Ammon's horn (tissue), 1 donor: ENCODE measurements around the gene EIPR1.

Experiments used
- DNase-seq: peaks from one replicate; pipeline ENCODE4 v3.0.0-alpha.2; 2016; ENCODE audit warnings: low spot score

Gene EIPR1

DNA sequence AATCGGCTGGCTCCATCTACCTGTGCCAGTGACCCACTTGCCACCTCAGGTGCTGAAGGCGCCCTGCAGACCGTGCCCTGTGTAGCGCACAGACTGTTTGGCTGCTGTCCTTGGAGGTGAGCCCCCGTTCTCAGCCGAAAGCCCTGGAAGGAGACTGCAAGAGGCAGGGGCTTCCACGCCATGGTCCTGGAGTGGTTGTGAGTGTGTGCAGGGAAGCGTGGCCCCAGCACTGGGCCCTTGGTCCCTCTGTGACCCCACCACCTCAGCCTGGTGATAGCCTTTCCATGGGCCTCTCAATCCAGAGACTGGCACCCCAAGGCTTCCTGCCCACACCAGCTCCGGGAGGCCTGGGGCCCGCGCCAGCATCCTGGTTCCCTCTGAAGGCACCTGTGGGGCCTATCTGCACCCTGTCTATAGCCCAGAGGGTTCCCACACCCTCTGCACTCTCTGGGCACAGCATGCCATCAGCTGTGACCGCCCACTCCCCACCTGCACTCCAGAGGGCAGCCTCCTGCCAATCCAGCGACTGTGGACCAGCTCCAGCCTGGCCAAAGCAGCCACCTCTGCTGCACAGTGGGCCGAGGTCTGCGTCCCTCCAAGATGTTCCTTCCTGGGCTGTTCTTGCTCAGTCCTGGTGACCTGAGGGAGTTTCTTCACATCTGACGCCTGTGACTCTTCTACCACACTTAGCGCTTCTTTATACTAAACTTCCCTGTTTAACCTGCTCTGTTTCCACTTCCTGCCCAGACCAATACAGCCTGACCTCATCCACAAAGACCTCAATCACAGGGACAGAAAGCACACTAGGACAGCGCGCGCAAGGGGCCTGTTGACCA is 109.5 kb downstream of the EIPR1 start:
- DNase-seq = no peak

DNA sequence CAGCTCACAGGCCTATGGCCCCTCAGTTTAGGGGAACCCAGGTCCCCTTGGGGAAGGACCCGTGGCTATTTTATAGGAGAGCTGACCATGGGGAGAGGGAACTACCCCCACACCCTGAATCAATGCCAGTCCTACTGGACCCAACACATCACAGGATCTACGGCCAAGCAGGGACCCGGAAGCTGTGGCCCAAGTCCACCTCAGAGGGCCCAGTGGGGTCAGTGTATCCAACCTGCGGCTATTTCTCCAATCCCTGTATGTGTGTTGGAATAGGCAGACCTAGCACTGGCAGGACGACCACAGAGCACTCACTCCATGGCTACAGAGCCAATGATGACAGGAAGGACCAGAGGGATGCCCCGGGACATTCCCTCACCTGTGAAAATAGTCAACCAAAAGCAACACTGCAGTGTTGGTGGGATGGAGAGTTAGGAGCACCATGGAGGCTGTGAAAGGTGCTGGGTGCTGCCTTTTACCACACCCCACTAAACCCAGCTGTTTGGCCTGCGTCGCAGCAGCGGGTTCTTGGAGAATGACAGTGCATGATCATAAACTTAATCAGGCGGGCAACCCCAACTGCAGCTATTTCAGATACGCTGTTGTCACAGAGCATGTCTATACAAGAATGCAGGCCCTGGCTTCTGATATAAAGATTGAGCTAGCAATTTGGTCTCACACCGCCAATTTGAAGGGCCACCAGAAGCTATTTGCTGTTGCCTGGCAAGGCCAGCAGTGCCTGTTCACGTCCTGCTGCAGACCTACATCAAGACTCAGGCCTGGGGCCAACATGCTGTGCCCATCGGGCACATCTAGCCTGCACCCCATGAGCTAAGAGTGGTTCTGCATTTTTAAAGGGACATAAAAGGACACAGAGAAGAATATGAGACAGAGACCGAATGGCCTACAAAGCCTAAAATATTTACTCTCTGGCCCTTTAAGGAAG is 110.4 kb downstream of the EIPR1 start:
- DNase-seq = no peak

DNA sequence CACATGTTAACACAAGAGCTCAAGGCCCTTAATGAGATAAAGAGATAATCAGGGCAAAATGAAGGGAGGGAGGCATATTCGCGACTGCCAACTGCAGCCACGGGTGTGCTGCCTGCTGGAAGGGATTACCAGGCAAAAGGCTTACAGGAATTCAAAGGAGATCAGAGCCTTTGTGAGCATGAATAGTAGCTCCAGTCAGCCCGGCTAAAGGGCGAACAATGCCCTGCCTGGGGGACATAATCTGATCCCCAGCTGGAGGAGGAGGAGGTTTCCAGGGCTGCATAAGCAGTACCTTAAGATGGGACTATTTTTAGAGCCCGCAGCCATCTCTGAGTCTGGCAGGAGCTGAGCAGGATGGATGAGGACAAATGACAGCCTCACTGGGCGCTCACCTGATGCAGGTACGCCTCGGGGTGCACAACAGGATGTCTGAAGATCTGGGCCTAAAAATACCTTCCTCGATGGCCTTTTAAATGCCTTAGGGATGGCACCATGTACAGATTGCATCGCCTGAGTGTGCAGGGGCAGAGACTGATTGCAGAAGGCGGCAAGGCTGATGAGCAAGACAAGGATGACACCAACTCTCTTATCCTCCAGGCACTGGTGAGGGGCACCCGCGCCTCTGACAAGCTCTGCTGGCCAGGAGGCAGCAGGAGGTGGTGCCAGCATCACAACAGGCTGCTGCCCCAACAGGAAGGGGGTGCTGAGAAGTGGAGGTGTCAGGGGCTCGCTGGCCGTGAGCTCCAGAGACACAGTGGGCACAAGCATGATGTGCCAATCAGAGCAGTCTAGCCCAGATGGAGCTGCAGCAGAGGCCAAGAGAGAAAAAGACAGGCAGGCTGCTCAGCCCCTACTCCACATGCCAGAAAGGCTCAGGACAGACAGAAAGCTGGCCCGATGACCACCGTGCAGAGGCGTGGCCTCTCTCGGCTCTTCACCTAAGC is 111.4 kb downstream of the EIPR1 start:
- no peak for DNase-seq

DNA sequence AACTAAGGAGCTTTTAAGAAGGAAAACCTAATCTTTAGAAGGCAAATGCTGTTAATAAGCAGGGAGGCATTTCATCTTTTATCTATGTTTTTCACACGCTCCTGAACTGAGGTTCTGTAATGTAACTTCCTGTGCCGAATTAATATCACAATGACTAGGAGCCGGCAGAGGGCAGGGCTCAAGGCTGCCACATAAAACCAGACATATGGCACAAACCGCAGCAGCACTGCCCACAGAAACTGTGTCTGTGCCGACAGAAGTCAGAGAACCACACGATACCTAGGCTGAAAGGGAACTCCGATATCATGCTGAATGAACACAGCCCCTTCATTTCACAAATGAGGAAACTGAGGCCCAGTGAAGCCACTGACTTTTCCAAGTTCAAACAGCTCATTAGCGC is 112.1 kb downstream of the EIPR1 start:
- no peak for DNase-seq

DNA sequence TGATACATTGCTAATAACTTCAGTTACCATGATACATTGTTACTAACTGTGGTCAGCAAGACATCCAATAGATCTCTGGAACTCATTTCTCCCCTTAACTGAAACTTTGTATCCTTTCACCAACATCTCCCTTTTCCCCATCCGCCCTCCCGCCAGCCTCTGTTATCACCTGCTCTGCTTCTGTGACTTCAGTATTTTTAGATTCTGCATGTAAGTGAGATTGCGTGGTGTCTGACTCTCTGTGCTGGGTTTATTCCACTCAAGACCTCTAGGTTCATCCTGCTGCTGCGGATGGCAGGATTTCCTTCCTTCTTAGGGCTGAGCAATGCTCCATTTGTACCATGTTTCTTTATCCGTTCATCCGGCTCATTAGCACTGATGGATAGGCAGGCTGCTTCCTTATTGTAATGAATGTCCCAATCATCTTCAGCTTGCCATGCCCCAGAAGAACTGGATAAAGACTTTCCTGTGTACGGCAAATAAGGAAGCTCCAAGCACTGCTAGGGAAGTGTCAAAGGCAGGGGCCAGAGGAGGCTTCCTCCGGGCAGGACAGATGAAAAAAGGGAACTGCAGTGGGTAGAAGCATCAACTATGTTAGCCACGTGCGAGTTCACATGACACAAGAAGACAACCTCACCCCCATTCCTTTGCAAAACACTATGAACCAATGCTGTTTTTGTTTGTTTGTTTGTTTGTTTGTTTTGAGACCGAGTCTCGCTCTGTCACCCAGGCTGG is 113.4 kb downstream of the EIPR1 start:
- no peak for DNase-seq

DNA sequence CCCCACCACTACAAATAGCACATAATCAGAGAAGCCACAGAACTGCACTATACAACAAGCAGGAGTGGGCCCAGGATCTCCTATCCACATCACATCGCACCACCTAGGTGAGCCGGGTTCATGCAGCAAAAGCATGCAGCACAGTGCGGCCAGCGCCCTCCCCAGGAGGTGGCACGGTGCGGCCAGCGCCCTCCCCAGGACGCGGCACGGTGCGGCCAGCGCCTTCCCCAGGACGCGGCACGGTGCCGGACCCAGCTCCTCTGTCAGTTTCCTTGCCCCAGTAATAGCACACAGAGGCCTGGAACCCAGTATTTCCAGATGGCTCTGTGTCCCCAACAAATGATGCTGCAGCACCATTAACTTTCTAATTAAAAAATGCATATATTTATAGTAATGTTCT is 114.1 kb downstream of the EIPR1 start:
- DNase-seq = no peak

DNA sequence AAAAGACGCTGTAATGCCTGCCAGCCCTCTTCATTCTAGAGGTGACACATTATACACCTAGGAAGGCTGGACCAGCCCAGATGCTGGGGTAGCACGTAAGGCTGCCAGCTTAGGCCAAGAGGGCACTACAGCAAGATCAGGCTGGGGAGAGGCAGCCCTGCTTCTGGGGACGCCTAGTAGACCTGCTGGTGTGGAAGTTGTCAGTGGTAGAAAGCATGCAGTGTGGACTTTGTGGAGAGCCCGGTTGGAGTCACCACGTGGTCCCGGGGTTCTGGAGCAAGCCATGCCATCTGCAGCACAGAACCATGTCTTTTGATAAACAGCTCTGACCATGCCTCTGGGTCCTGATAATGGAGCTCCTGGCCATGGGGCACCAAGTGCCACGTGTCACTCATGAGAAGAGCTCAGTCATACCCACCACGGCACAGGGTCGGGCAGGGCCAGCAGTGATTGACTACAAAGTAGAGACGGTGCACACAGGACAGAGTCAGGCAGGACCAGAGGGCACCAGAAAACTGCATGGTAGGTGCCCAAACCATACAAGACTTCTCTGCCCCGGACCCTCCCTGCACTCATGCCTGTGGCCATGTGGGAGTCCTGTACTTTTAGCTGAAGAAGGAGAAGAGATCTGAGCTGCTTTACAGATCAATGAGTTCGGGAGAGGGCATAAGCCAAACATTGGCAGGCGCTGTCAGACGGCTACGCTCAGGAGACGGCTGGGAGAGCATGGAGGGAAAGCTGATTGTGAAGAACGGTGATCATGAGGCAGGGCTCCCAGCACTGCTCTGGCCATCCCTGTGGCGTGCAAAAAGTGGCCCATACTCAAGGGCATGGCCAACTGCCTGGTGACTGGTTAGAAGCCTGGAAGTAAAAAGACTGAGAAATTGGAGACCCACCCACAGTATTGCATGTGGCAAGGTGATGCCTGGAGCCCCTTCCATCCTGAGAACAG is 114.9 kb downstream of the EIPR1 start:
- DNase-seq = no peak

DNA sequence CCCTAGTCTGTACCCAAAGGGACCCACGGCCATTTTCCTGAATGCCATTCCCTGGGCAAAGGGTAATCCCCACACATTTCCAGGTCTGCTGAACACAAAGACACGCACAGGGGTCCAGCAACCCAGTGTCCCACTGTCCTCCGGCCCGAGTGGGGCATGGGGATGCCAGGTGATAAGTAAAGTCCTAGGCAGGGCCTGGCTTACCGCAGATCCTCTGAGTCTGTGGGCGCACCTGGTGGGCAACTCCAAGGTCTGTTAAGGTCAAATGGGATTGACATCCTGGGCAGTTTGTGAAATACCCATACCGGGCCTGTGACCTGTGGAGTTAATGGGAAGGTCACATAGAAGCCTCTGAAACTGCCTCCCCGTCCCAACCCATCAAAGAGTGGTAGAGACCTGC is 116.1 kb downstream of the EIPR1 start:
- DNase-seq = no peak

DNA sequence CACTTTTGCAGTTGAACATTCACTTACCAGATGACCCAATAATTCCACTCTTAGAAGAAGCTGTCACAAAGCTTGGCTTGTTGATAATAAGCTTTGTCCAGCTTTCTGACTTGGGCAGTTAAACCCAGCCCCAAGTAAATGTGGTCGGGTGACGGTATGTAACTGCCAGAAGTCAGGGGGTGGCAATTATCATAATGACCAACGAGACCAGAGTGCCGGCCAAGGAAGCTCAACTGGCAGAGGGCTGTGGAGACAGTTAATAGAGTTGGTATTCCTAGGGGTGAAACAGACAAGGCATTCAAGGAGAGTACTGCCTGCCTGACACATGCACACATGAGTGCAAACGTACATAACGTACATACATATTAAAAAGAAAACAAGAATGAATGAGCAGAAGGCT is 116.7 kb downstream of the EIPR1 start:
- no peak for DNase-seq

DNA sequence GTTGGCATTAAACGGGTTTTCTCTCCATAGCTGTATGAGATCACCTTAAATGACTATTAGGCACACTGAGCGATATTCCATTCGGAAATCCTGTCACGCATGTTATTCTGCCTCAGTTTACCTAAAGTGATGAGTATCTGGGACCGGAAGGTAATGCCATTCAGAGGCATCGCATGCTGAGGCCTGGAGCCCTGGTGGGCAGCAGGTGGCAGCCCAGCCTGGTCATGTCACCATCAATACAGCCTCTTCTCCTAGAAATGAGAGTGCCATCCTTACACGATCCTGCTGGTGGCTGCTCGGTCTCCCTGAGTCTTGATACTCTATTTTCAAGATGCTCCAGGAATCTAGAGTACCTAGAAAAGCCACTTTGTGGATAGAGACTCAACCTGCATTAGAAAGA is 119.8 kb downstream of the EIPR1 start:
- peak; percentile 31 for DNase-seq

DNA sequence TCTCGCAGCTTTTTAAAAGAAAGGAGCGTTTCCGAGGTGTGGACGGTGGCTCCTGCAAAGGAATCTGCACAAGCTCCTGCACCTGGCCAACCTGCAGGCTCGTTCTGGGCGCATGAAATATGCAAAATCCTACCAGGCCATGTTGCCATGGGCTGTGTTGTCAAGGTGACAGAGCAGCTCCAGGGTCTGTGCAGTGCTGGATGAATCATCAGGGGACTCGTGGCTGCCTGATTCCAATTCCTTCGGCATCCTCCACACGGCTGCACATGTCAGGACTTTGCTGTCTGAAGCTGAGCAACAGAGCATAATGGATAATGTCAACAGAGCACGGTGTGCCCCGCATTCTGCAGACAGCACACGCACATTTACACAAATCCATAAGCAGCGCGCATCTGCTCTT is 120.5 kb downstream of the EIPR1 start:
- peak; percentile 78 for DNase-seq

DNA sequence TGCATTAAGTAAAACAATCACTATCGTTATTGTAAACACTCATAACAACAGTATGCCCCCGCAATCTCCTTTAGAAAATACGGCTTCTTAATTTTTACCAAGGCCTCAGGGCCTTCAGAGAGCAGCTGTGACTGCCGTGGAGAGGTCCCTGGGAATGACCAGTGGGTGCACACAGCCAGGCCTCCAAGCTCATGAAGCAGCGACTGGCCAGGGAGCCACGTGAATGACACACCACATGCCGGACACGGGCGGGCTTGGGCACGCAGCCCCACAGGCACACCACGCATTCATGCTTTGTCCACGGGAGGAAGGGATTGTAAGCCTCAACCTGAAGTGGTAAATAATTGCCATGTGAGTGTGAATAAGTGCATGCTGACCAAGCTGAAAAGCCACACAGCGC is 121.0 kb downstream of the EIPR1 start:
- no peak for DNase-seq

DNA sequence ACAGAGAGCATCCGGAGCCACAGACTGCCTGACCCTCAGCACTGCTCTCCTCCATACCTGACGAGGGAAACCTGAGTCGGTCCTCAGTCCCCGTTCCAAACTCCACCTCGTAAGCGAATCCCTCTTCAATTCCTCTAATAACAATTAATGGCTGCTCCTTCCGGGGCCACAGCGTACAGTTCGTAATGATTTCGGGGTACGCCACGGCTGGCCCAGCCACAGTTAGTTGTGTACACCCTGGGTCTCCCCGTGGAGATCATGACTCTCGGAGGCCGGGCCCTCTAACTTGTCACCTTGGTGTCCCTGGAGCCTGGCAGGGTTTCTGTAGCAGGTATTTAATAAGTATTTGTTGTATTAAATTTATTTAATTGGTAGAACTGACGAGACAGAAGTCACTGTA is 121.5 kb downstream of the EIPR1 start:
- DNase-seq = no peak

DNA sequence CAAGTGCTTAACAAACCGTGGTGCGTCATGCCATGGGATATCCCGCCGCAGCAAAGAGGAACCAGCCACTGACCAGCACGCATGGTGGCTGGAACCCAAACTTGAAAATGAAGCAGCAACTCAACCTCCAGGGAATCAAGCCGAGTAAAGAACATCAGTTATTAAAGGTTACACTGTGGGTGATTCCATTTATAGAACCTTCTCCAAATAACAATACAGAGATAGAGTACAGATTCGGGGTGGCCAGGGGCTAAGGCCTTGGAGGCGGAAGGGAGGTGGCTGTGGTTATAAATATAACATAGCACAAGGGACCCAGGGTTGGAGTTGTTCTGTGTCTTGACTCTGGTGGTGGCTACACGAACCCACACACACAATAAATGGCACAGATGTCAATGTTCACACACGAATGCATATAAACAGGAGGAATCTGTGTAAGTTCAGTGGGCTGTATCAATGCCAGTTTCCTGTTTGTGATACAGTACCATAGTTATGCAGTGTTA is 123.1 kb downstream of the EIPR1 start:
- DNase-seq = no peak

DNA sequence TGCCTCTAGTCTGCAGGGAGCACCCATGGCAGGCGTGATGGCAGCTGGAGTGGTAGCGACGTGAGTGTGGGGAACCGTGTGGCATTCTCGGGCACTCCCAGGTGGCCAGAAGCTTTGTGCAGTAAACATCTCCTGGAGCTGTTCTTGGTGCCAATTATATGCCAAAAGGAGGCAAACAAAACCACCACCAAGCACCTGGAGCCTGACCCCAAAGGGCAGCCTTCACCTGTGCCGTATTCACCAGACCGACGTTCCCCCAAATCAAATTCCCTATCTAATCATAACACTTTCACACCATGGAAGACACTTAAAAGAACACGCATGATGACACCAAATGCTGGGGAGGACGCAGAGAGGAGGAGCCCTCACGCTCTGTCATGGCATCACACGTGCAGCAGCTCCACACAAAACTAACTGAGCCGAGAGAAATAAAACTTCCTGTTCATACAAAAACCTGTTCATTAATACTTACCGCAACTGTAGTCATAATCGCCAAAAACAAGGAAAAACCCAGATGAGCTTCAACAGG is 123.6 kb downstream of the EIPR1 start:
- no peak for DNase-seq

DNA sequence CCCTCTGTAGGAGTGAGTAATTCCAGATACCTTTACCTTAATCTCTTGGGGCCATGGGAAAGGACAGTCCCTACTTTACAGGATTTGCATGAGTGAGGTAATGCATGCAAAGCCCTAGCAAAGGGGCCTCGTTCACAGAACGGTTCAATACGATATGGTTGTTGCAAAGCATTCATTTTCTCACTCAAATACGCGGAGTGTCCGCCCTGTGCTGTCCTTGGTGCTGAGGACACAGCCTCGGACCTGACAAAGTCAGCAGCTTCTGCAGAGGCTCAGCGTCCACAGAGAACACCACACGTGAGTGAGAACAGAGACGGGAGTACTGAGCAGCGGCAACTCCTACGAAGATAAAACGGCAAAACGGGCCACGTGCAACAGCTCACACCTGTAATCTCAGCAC is 125.7 kb downstream of the EIPR1 start:
- DNase-seq = no peak

DNA sequence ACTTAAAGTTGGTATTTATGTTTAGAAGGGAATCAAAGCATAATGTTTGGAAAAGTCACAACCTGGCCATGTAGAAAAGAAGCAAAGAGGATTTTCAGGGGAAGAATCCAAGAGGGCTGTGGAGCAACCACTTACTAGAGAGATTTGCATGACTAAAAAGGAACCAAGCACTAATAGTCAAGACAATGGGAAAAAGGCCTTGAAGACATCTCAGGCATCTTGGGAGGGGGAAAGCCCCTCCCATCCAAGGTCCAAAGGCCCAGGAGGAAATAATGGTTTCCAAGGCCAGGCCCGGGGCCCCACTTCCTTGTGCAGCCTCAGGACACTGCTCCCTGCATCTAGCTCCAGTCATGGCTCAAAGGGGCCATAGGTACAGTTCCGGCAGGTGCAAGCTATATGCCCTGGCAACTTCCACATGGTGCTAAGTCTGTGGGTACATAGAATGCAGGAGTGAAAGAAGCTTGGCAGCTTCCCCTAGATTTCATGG is 128.1 kb downstream of the EIPR1 start:
- no peak for DNase-seq

DNA sequence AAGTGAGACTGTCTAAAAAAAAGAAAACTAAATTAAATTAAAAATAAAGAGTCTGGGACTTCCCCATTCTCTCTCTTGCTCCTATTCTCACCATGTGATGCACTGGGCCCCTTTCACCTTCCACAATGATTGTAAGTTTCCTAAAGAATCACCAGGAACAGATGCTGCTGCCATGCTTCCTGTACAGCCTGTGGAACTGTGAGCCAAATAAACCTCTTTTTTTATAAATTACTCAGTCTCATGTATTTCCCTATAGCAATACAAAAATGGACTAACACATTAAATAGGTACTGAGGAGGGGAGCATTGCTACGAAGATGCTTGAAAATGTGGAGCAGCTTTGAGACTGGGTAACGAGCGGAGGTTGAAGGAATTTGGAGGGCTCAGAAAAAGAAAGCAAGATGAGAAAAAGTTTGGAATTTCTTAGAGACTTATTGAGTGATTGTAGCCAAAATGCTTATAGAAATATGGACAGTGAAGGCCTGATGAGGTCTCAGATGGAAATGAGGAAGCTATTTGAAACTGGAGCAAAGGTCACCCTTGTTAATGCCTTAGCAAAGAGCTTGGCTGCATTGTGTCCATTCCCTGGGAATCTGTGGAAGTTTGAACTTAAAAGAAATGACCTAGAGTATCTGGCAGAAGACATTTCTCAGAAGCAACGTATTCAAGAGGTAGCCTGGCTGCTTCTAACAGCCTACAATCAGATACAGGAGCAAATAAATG is 128.7 kb downstream of the EIPR1 start:
- DNase-seq = no peak
